Activated CD4-positive, alpha-beta memory T cell treated with anti-CD3 and anti-CD28 coated beads, Interleukin-2, amount 10 ng/mL, durations not matched to agents 7 days and 5 days (primary cell): ENCODE measurements around the gene PFKP. TPM values are rescaled to one million over a fixed set of nuclear protein-coding genes. Genes with fewer than 3 reads are reported as not detected.

ENCODE experiments used
- CTCF ChIA-PET: fragments of 350-600 bp; sonication (Branson Sonifier 250); formaldehyde crosslinking; loops from one replicate; lab custom pipeline; 2021; ENCODE audit warnings: antibody characterized with exemption, inconsistent platforms; lab: Charles Lee
- POLR2A ChIA-PET: fragments of 350-600 bp; sonication (Branson Sonifier 250); formaldehyde crosslinking; loops from one replicate; lab custom pipeline; 2021; ENCODE audit warnings: antibody characterized with exemption; lab: Charles Lee
- DNase-seq: peaks from one replicate; pipeline ENCODE4 v3.0.0-alpha.2; 2020
- H3K27ac Mint-ChIP-seq: one replicate; pipeline ENCODE4 v1.8.0; 2021; ENCODE audit warnings: mild to moderate bottlenecking, mixed read lengths
- H3K27me3 Mint-ChIP-seq: one replicate; pipeline ENCODE4 v1.8.0; 2021; ENCODE audit warnings: mixed read lengths
- H3K36me3 Mint-ChIP-seq: one replicate; pipeline ENCODE4 v1.8.0; 2021; ENCODE audit warnings: low read depth, mixed read lengths
- H3K4me1 Mint-ChIP-seq: one replicate; pipeline ENCODE4 v1.8.0; 2021; ENCODE audit warnings: mixed read lengths
- H3K4me3 Mint-ChIP-seq: one replicate; pipeline ENCODE4 v1.8.0; 2021; ENCODE audit warnings: mild to moderate bottlenecking, mixed read lengths
- H3K9me3 Mint-ChIP-seq: one replicate; pipeline ENCODE4 v1.8.0; 2021; ENCODE audit warnings: mixed read lengths
- total RNA-seq, 2 experiments: library from RNA; stranded (reverse); gene quantifications; one replicate each; pipeline ENCODE4 v1.2.3, GENCODE V29; 2021

Gene PFKP
- total RNA-seq, 2 experiments from 2014 or later = 214 to 215 TPM

- ChIA-PET CTCF (no interaction called here), POLR2A (no interaction called here)
- no peak overlapping the region for H3K4me3 Mint-ChIP-seq
- DNase-seq = no peak
- H3K27ac Mint-ChIP-seq = no peak overlapping the region
- H3K4me1 Mint-ChIP-seq = no peaks in the 10 kb centered on the region
- peaks cover 78% of the 10 kb centered on the region for H3K36me3 Mint-ChIP-seq
- no peaks in the 10 kb centered on the region for H3K9me3 Mint-ChIP-seq
- H3K27me3 Mint-ChIP-seq = no peaks in the 10 kb centered on the region
Measured at GRCh38 chr10:3143366-3143765, 76.0 kb downstream of the PFKP start.

GRCh38 chr10:3143791-3144434 lies 76.6 kb downstream of the PFKP start:
- Mint-ChIP-seq H3K9me3 (no peaks in the 10 kb centered on the region), H3K4me3 (no peak overlapping the region), H3K27me3 (no peaks in the 10 kb centered on the region), H3K4me1 (no peaks in the 10 kb centered on the region), H3K27ac (no peak overlapping the region), H3K36me3 (peaks cover 73% of the 10 kb centered on the region)
- ChIA-PET POLR2A (no interaction called here), CTCF (no interaction called here)
- no peak for DNase-seq

- H3K4me1 Mint-ChIP-seq = no peaks in the 10 kb centered on the region
Measured at GRCh38 chr10:3145366-3145765, 78.0 kb downstream of the PFKP start.

GRCh38 chr10:3146289-3146688 lies 78.9 kb downstream of the PFKP start:
- no peak for DNase-seq
- no peaks in the 10 kb centered on the region for H3K27me3 Mint-ChIP-seq
- H3K27ac Mint-ChIP-seq = no peak overlapping the region
- peaks cover 66% of the 10 kb centered on the region for H3K36me3 Mint-ChIP-seq
- H3K9me3 Mint-ChIP-seq = no peaks in the 10 kb centered on the region
- POLR2A ChIA-PET = no interaction called here
- CTCF ChIA-PET = no interaction called here
- no peak overlapping the region for H3K4me3 Mint-ChIP-seq
- H3K4me1 Mint-ChIP-seq = no peaks in the 10 kb centered on the region

More at GRCh38 chr10:3145366-3145765, 78.0 kb downstream of the PFKP start:
- no peak overlapping the region for H3K4me3 Mint-ChIP-seq
- no peak overlapping the region for H3K27ac Mint-ChIP-seq
- peaks cover 64% of the 10 kb centered on the region for H3K36me3 Mint-ChIP-seq
- no peaks in the 10 kb centered on the region for H3K9me3 Mint-ChIP-seq
- ChIA-PET POLR2A (no interaction called here), CTCF (no interaction called here)
- no peak for DNase-seq
- no peaks in the 10 kb centered on the region for H3K27me3 Mint-ChIP-seq

GRCh38 chr10:3147117-3147820 lies 79.9 kb downstream of the PFKP start:
- POLR2A ChIA-PET = no interaction called here
- peaks cover 4% of the 10 kb centered on the region for H3K4me1 Mint-ChIP-seq
- H3K36me3 Mint-ChIP-seq = peaks cover 64% of the 10 kb centered on the region
- H3K9me3 Mint-ChIP-seq = no peaks in the 10 kb centered on the region
- DNase-seq = no peak
- no peak overlapping the region for H3K27ac Mint-ChIP-seq
- CTCF ChIA-PET = no interaction called here
- no peak overlapping the region for H3K4me3 Mint-ChIP-seq
- no peaks in the 10 kb centered on the region for H3K27me3 Mint-ChIP-seq

GRCh38 chr10:3148041-3148440 lies 80.7 kb downstream of the PFKP start:
- no peaks in the 10 kb centered on the region for H3K27me3 Mint-ChIP-seq
- H3K36me3 Mint-ChIP-seq = peaks cover 65% of the 10 kb centered on the region
- H3K27ac Mint-ChIP-seq = no peak overlapping the region
- ChIA-PET CTCF (no interaction called here), POLR2A (interaction anchor here (0.8 kb wide), 1 partner anchor 24 kb away, joined by 3 read pairs; the partner anchor contains the start of gene PITRM1)
- no peak overlapping the region for H3K4me3 Mint-ChIP-seq
- H3K4me1 Mint-ChIP-seq = peaks cover 11% of the 10 kb centered on the region
- DNase-seq = no peak
- H3K9me3 Mint-ChIP-seq = no peaks in the 10 kb centered on the region

GRCh38 chr10:3148994-3149393 lies 81.6 kb downstream of the PFKP start:
- no peak overlapping the region for H3K4me3 Mint-ChIP-seq
- H3K27ac Mint-ChIP-seq = no peak overlapping the region
- no peaks in the 10 kb centered on the region for H3K27me3 Mint-ChIP-seq
- no peaks in the 10 kb centered on the region for H3K9me3 Mint-ChIP-seq
- H3K4me1 Mint-ChIP-seq = peaks cover 11% of the 10 kb centered on the region
- peaks cover 65% of the 10 kb centered on the region for H3K36me3 Mint-ChIP-seq
- no peak for DNase-seq
- ChIA-PET CTCF (no interaction called here), POLR2A (no interaction called here)

GRCh38 chr10:3149918-3150317 lies 82.6 kb downstream of the PFKP start:
- CTCF ChIA-PET = no interaction called here

GRCh38 chr10:3150366-3150765 lies 83.0 kb downstream of the PFKP start:
- Mint-ChIP-seq H3K36me3 (peaks cover 65% of the 10 kb centered on the region), H3K9me3 (no peaks in the 10 kb centered on the region), H3K4me3 (no peak overlapping the region), H3K27ac (no peak overlapping the region), H3K4me1 (peaks cover 11% of the 10 kb centered on the region), H3K27me3 (no peaks in the 10 kb centered on the region)
- CTCF ChIA-PET = no interaction called here
- DNase-seq = no peak
- POLR2A ChIA-PET = no interaction called here

More at GRCh38 chr10:3149918-3150317, 82.6 kb downstream of the PFKP start:
- Mint-ChIP-seq H3K27me3 (no peaks in the 10 kb centered on the region), H3K9me3 (no peaks in the 10 kb centered on the region), H3K27ac (no peak overlapping the region), H3K4me3 (no peak overlapping the region), H3K36me3 (peaks cover 66% of the 10 kb centered on the region), H3K4me1 (peaks cover 11% of the 10 kb centered on the region)
- no peak for DNase-seq
- POLR2A ChIA-PET = no interaction called here

GRCh38 chr10:3150961-3151360 lies 83.6 kb downstream of the PFKP start:
- Mint-ChIP-seq H3K27ac (no peak overlapping the region), H3K4me1 (peaks cover 11% of the 10 kb centered on the region), H3K9me3 (no peaks in the 10 kb centered on the region), H3K4me3 (no peak overlapping the region), H3K27me3 (no peaks in the 10 kb centered on the region), H3K36me3 (peaks cover 65% of the 10 kb centered on the region)
- DNase-seq = no peak
- ChIA-PET POLR2A (no interaction called here), CTCF (no interaction called here)

- POLR2A ChIA-PET = interaction anchor here (1.3 kb wide), 1 partner anchor 17 kb away, joined by 3 read pairs; no protein-coding TSS in a partner anchor
- no peak for DNase-seq
- Mint-ChIP-seq H3K4me3 (no peak overlapping the region), H3K27ac (no peak overlapping the region), H3K27me3 (no peaks in the 10 kb centered on the region), H3K36me3 (peaks cover 70% of the 10 kb centered on the region), H3K9me3 (no peaks in the 10 kb centered on the region), H3K4me1 (peaks cover 11% of the 10 kb centered on the region)
- CTCF ChIA-PET = no interaction called here
Measured at GRCh38 chr10:3151889-3152565, 84.7 kb downstream of the PFKP start.

- Mint-ChIP-seq H3K27me3 (no peaks in the 10 kb centered on the region), H3K9me3 (no peaks in the 10 kb centered on the region), H3K36me3 (peaks cover 74% of the 10 kb centered on the region), H3K4me3 (no peak overlapping the region), H3K4me1 (peaks cover 11% of the 10 kb centered on the region), H3K27ac (no peak overlapping the region)
- ChIA-PET POLR2A (interaction anchor here (1.3 kb wide), 1 partner anchor 17 kb away, joined by 3 read pairs; no protein-coding TSS in a partner anchor), CTCF (no interaction called here)
- no peak for DNase-seq
Measured at GRCh38 chr10:3152566-3152935, 85.2 kb downstream of the PFKP start.

- Mint-ChIP-seq H3K4me1 (peaks cover 11% of the 10 kb centered on the region), H3K36me3 (peaks cover 85% of the 10 kb centered on the region), H3K27me3 (no peaks in the 10 kb centered on the region), H3K4me3 (no peak overlapping the region), H3K9me3 (no peaks in the 10 kb centered on the region), H3K27ac (no peak overlapping the region)
- CTCF ChIA-PET = interaction anchor here (0.8 to 1.0 kb wide), 2 partner anchors 10 to 40 kb away, joined by 3 read pairs; no protein-coding TSS in a partner anchor
- DNase-seq = no peak
- POLR2A ChIA-PET = no interaction called here
Measured at GRCh38 chr10:3154666-3155065, 87.3 kb downstream of the PFKP start.
